ENCODE data around the gene GALNT7.

Gene GALNT7

DNA sequence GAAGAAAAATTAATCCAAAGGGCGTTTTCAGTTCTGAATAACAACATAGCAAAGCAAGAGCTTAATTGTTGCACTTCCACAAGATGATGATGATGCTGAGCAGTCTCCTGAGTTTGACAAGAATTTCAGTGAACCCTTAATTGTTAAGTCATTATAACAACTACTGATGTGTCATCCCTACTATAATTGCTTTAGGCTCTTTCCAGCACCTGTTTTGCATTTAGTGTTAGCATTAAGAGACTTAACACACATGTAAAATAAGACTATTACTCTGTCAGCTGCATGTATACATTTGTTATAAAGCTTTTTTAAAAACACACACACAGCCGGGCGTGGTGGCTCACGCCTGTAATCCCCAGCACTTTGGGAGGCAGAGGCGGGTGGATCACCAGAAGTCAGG is 37.9 kb upstream of the GALNT7 start:
- TF ChIP-seq, protein P1, sequence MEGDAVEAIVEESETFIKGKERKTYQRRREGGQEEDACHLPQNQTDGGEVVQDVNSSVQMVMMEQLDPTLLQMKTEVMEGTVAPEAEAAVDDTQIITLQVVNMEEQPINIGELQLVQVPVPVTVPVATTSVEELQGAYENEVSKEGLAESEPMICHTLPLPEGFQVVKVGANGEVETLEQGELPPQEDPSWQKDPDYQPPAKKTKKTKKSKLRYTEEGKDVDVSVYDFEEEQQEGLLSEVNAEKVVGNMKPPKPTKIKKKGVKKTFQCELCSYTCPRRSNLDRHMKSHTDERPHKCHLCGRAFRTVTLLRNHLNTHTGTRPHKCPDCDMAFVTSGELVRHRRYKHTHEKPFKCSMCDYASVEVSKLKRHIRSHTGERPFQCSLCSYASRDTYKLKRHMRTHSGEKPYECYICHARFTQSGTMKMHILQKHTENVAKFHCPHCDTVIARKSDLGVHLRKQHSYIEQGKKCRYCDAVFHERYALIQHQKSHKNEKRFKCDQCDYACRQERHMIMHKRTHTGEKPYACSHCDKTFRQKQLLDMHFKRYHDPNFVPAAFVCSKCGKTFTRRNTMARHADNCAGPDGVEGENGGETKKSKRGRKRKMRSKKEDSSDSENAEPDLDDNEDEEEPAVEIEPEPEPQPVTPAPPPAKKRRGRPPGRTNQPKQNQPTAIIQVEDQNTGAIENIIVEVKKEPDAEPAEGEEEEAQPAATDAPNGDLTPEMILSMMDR (IDR thresholded peaks at IDR 0.05; ENCODE audit: extremely low read depth, missing control alignments) = no peak
- no peak for DNase-seq (ENCODE audit: low spot score)

- TF ChIP-seq, protein P1 (IDR thresholded peaks at IDR 0.05; ENCODE audit: extremely low read depth, missing control alignments) = no peak
- DNase-seq (ENCODE audit: low spot score) = no peak
These were observed 34.2 kb upstream of the GALNT7 start for GRCh38 chr4:173134426-173134825.

DNA sequence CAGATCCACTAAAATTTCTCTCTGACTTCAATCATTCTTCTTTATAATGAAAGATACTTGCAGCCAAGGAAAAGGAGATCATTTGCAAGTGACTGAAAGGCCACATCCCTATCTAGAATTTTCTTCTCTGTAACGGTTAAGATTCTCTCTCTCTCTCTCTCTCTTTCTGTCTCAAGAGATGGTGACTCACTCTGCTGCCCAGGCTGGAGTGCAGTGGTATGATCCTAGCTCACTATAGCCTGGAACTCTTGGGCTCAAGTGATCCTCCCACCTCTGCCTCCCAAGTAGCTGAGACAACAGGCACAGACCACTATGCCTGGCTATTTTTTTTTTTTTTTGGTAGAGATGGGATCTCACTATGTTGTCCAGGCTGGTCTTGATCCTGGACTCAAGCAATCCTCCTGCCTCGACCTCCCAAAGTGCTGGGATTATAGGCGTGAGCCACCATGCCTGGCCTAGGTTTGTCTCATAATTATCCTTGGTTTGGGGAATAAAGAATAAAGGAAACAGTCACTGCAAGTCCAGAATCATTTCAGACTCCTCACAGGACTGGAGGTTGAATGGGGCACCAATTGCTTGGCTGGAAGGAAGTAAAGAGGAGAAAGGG is 33.3 kb upstream of the GALNT7 start:
- DNase-seq (ENCODE audit: low spot score) = no peak

DNA sequence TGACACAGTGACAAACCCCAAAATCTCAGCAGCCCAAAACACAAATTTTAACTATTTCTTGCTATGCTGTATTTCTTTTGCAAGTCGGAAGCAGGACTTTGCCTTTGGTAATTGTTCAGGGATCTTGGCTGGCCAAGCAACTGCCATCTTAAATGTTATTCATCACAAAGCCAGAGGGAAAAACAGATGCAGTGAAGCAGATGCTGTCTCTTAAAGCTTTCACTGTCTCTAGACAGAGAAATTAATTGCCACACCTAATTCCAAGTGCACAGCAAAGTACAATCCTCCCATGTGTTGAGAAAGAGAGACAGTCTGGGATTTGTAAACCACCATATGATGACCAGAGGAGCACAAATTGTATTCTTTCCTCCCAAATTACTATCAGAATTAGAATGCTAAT is 30.0 kb upstream of the GALNT7 start:
- no peak for DNase-seq (ENCODE audit: low spot score)
- TF ChIP-seq, protein P1 (IDR thresholded peaks at IDR 0.05; ENCODE audit: extremely low read depth, missing control alignments) = no peak

More for the DNA sequence above, 33.3 kb upstream of the GALNT7 start:
- TF ChIP-seq, protein P1 (IDR thresholded peaks at IDR 0.05; ENCODE audit: extremely low read depth, missing control alignments) = no peak

DNA sequence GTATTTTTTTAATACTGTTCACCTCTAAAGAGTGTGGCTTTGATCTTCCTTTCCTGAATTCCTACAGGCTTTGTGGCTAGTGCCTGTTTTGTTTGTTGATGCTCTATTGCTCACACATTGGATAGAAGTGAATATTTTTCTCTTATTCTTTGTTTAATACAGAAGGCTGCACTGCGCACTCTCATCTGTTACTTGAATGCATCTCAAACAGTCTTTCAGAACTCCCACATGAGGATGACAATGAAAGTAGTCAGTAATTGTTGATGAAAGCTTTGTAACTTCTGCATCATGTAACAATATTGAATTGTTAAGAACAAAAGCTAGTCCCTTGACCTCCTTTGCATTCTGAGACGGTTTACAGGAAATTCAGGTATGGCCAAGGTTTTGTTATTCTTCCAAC is 29.1 kb upstream of the GALNT7 start:
- DNase-seq (ENCODE audit: low spot score) = no peak
- TF ChIP-seq, protein P1 (IDR thresholded peaks at IDR 0.05; ENCODE audit: extremely low read depth, missing control alignments) = no peak

DNA sequence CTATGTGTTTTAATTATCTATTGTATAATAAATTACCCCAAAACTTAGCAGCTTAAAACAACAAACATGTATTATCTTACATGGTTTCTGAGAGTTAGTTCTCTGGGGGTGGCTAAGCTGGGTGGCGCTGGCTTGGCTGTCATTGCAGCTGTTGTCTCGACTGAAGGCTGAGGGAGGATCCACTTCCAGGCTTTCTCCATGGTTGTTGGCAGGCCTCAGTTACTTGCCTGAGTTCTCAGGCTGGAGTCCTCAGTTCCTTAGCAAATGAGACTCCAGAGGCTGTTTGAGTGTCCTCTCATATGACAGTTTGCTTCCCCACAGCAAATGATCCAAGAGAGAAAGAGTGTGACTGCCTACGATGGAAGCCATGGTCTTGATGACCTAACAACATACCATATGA is 23.5 kb upstream of the GALNT7 start:
- TF ChIP-seq, protein P1 (IDR thresholded peaks at IDR 0.05; ENCODE audit: extremely low read depth, missing control alignments) = no peak
- DNase-seq (ENCODE audit: low spot score) = no peak

GRCh38 chr4:173146456-173146855 is 22.2 kb upstream of the GALNT7 start:
- no peak for DNase-seq (ENCODE audit: low spot score)
- TF ChIP-seq, protein P1 (IDR thresholded peaks at IDR 0.05; ENCODE audit: extremely low read depth, missing control alignments) = no peak
